Brain pericyte (primary cell): ENCODE data around the gene UROC1.

ENCODE experiments used
- DNase-seq: peaks from one replicate; pipeline ENCODE4 v3.0.0-alpha.2; 2012; ENCODE audit warnings: low read depth, low spot score

Gene UROC1

GRCh38 chr3:126494970-126495230, 22.7 kb downstream of the UROC1 start:
- DNase-seq, result no peak

GRCh38 chr3:126494204-126494969, 23.2 kb downstream of the UROC1 start:
- no peak for DNase-seq

GRCh38 chr3:126493739-126494138, 23.8 kb downstream of the UROC1 start:
- DNase-seq, result no peak

GRCh38 chr3:126493051-126493450, 24.5 kb downstream of the UROC1 start:
- no peak for DNase-seq

- DNase-seq, result no peak
Measured at GRCh38 chr3:126491221-126492013, 26.2 kb downstream of the UROC1 start.

GRCh38 chr3:126490619-126491018, 27.0 kb downstream of the UROC1 start:
- no peak for DNase-seq

GRCh38 chr3:126488886-126489569, 28.5 kb downstream of the UROC1 start:
- DNase-seq, result no peak

- DNase-seq, result no peak
Measured at GRCh38 chr3:126488185-126488584, 29.4 kb downstream of the UROC1 start.

GRCh38 chr3:126487151-126487771, 30.3 kb downstream of the UROC1 start:
- no peak for DNase-seq

- DNase-seq, result no peak
Measured at GRCh38 chr3:126486360-126486847, 31.2 kb downstream of the UROC1 start.

- no peak for DNase-seq
Measured at GRCh38 chr3:126485956-126486355, 31.6 kb downstream of the UROC1 start.

GRCh38 chr3:126485176-126485897, 32.2 kb downstream of the UROC1 start:
- no peak for DNase-seq

- DNase-seq, result no peak
Measured at GRCh38 chr3:126484662-126485061, 32.9 kb downstream of the UROC1 start.

GRCh38 chr3:126484148-126484547, 33.4 kb downstream of the UROC1 start:
- DNase-seq, result no peak

- no peak for DNase-seq
Measured at GRCh38 chr3:126483321-126483761, 34.2 kb downstream of the UROC1 start.

GRCh38 chr3:126482503-126483255, 34.9 kb downstream of the UROC1 start:
- DNase-seq, result no peak

GRCh38 chr3:126481808-126482502, 35.6 kb downstream of the UROC1 start:
- no peak for DNase-seq

- no peak for DNase-seq
Measured at GRCh38 chr3:126480861-126481260, 36.7 kb downstream of the UROC1 start.

GRCh38 chr3:126480206-126480605, 37.4 kb downstream of the UROC1 start:
- DNase-seq, result no peak

GRCh38 chr3:126479642-126480041, 37.9 kb downstream of the UROC1 start:
- DNase-seq, result no peak
